Keratinocyte (primary cell): ENCODE results near the gene CNR1. TPM values are rescaled to one million over a fixed set of nuclear protein-coding genes. Genes with fewer than 3 reads are reported as not detected.

Experiments used
- DNase-seq: peaks from one replicate; pipeline ENCODE4 v3.0.0-alpha.2; 2011; ENCODE audit warnings: low read depth, missing footprints, low spot score
- FAIRE-seq: peaks from 2 replicates; lab custom pipeline; 2011; peaks lifted over from hg19 to GRCh38; lab: Jason Lieb, UNC
- H2AFZ ChIP-seq: 2 replicates; pipeline ENCODE4 v1.6.0; 2012; ENCODE audit warnings: low read length, control low read depth, inconsistent platforms; ENCODE audit not compliant: control insufficient read depth
- H3K27ac ChIP-seq: 2 replicates; pipeline ENCODE4 v1.5.1; 2011; ENCODE audit warnings: low read length; ENCODE audit not compliant: control insufficient read depth, insufficient read depth
- H3K27me3 ChIP-seq: 3 replicates; pipeline ENCODE4 v1.6.0; 2011; ENCODE audit warnings: low read length; ENCODE audit not compliant: control insufficient read depth, insufficient read depth; ENCODE audit errors: extremely low read depth
- H3K36me3 ChIP-seq, 2 experiments: 2 replicates in 1 of 2; 3 replicates in 1 of 2; pipeline ENCODE4 v1.5.1; 2011; ENCODE audit warnings: low read length in 2 of 2, mild to moderate bottlenecking in 1 of 2; ENCODE audit not compliant: control insufficient read depth in 2 of 2, insufficient read depth in 2 of 2; ENCODE audit errors: extremely low read depth in 1 of 2
- H3K4me1 ChIP-seq: 3 replicates; pipeline ENCODE4 v1.5.1; 2011; ENCODE audit warnings: low read length; ENCODE audit not compliant: control insufficient read depth, insufficient read depth; ENCODE audit errors: extremely low read depth
- H3K4me2 ChIP-seq: 3 replicates; pipeline ENCODE4 v1.6.0; 2011; ENCODE audit warnings: low read depth, low read length; ENCODE audit not compliant: control insufficient read depth, insufficient read depth; ENCODE audit errors: extremely low read depth
- H3K4me3 ChIP-seq, 3 experiments: fragments of 200-600 bp in 1 of 3; sonication (generic) in 1 of 3; 2 replicates in 2 of 3; 3 replicates in 1 of 3; pipeline ENCODE4 v1.5.1; 2011 to 2016; ENCODE audit warnings: low read length in 3 of 3, mild to moderate bottlenecking in 3 of 3, control low read depth in 2 of 3, inconsistent platforms in 1 of 3, low read depth in 1 of 3, mixed read lengths in 1 of 3, mixed run types in 1 of 3, moderate library complexity in 1 of 3; ENCODE audit not compliant: control insufficient read depth in 2 of 3, insufficient read depth in 2 of 3; ENCODE audit errors: extremely low read depth in 1 of 3
- H3K79me2 ChIP-seq: 2 replicates; pipeline ENCODE4 v1.6.0; 2012; ENCODE audit warnings: low read length; ENCODE audit not compliant: control insufficient read depth, insufficient read depth
- H3K9ac ChIP-seq: 3 replicates; pipeline ENCODE4 v1.6.0; 2011; ENCODE audit warnings: low read length; ENCODE audit not compliant: control insufficient read depth, insufficient read depth; ENCODE audit errors: extremely low read depth
- H3K9me1 ChIP-seq: 3 replicates; pipeline ENCODE4 v1.6.0; 2011; ENCODE audit warnings: low read length; ENCODE audit not compliant: control insufficient read depth, insufficient read depth; ENCODE audit errors: extremely low read depth
- H3K9me3 ChIP-seq: 2 replicates; pipeline ENCODE4 v1.5.1; 2012; ENCODE audit warnings: low read depth, low read length; ENCODE audit not compliant: control insufficient read depth
- H4K20me1 ChIP-seq: 3 replicates; pipeline ENCODE4 v1.6.0; 2011; ENCODE audit warnings: low read length; ENCODE audit not compliant: control insufficient read depth, insufficient read depth; ENCODE audit errors: extremely low read depth
- CTCF ChIP-seq, 3 experiments: IDR thresholded peaks in 1 of 3; conservative IDR thresholded peaks in 1 of 3; optimal IDR thresholded peaks in 1 of 3; 2 replicates in 2 of 3; 3 replicates in 1 of 3; pipeline versions ENCODE3 to v1.5.1; 2011; ENCODE audit warnings: low read length in 3 of 3, mild to moderate bottlenecking in 3 of 3, moderate library complexity in 2 of 3, control low read depth in 1 of 3, inconsistent platforms in 1 of 3; ENCODE audit not compliant: insufficient read depth in 2 of 3; ENCODE audit errors: extremely low read depth in 1 of 3
- EZH2 ChIP-seq: IDR thresholded peaks from one replicate; pipeline ENCODE4 v1.6.1; 2012; ENCODE audit warnings: inconsistent platforms, mild to moderate bottlenecking, low read length, moderate library complexity
- dilution Hi-C: fragments of 300-500 bp; cut with MboI; formaldehyde crosslinking; loops from one replicate; pipeline ENCODE4 v1.7.0; 2020; ENCODE audit warnings: low sequenced_read_pairs; ENCODE audit not compliant: extremely low pct_ligation_motif_present
- polyA plus RNA-seq, 5 experiments: library from polyadenylated mRNA; depleted of rRNA in 3 of 5; stranded (reverse) in 3 of 5; stranded (forward) in 1 of 5; unstranded in 1 of 5; fragments of >200 nt; gene quantifications; 1 replicate in 1 of 5; 2 replicates in 3 of 5; 3 replicates in 1 of 5; pipeline versions ENCODE4 v1.2.1 to v1.2.3, GENCODE V29; 2011 to 2012; ENCODE audit warnings: missing spikeins in 2 of 5, low read depth in 1 of 5, low replicate concordance in 1 of 5

CNR1 gene
- polyA plus RNA-seq, 1 donor (not counting 4 experiments of a cell fraction or from before 2014, with no cell fraction given): not detected

GRCh38 chr6:88184921-88185320 lies 18.8 kb upstream of the CNR1 start:
- DNase-seq (no peak), FAIRE-seq (no peak)
- H3K27me3 ChIP-seq: no peaks in the 10 kb centered on the region
- no peak overlapping the region for H3K4me3 ChIP-seq
- no peaks in the 10 kb centered on the region for H3K4me1 ChIP-seq
- no peaks in the 10 kb centered on the region for H4K20me1 ChIP-seq
- no peak overlapping the region for H3K4me2 ChIP-seq
- no peaks in the 10 kb centered on the region for H3K9me3 ChIP-seq
- no peaks in the 10 kb centered on the region for H3K36me3 ChIP-seq
- H3K79me2 ChIP-seq: no peaks in the 10 kb centered on the region
- dilution Hi-C loops: no loop called here
- H2AFZ ChIP-seq: no peak overlapping the region
- no peaks in the 10 kb centered on the region for H3K9me1 ChIP-seq
- TF ChIP-seq CTCF (optimal IDR thresholded peaks at IDR 0.05 in 1 of 3, IDR thresholded peaks at IDR 0.05 in 1 of 3, conservative IDR thresholded peaks at IDR 0.05 in 1 of 3; ENCODE audit: extremely low read depth in 1 of 3, insufficient read depth in 2 of 3, low read length in 3 of 3) (no peak), EZH2 (no peak)
- no peak overlapping the region for H3K9ac ChIP-seq
- H3K27ac ChIP-seq: no peak overlapping the region

- no peak overlapping the region for H3K4me2 ChIP-seq
- dilution Hi-C loops: no loop called here
- H3K36me3 ChIP-seq: no peaks in the 10 kb centered on the region
- no peak overlapping the region for H3K9ac ChIP-seq
- no peak for TF ChIP-seq EZH2
- H3K79me2 ChIP-seq: no peaks in the 10 kb centered on the region
- H2AFZ ChIP-seq: no peak overlapping the region
- H4K20me1 ChIP-seq: no peaks in the 10 kb centered on the region
- H3K4me3 ChIP-seq: no peak overlapping the region
- H3K9me3 ChIP-seq: no peaks in the 10 kb centered on the region
- no peak for FAIRE-seq
- no peak overlapping the region for H3K27ac ChIP-seq
- no peaks in the 10 kb centered on the region for H3K4me1 ChIP-seq
- no peaks in the 10 kb centered on the region for H3K9me1 ChIP-seq
- no peaks in the 10 kb centered on the region for H3K27me3 ChIP-seq
- DNase-seq: no peak
Observed at GRCh38 chr6:88183471-88183870, 17.3 kb upstream of the CNR1 start.

GRCh38 chr6:88179692-88180091 lies 13.5 kb upstream of the CNR1 start:
- FAIRE-seq: no peak
- dilution Hi-C loops: no loop called here
- TF ChIP-seq CTCF (optimal IDR thresholded peaks at IDR 0.05 in 1 of 3, IDR thresholded peaks at IDR 0.05 in 1 of 3, conservative IDR thresholded peaks at IDR 0.05 in 1 of 3; ENCODE audit: extremely low read depth in 1 of 3, insufficient read depth in 2 of 3, low read length in 3 of 3) (no peak), EZH2 (no peak)

More at GRCh38 chr6:88179692-88180091, 13.5 kb upstream of the CNR1 start:
- Histone ChIP-seq H4K20me1 (no peaks in the 10 kb centered on the region), H3K36me3 (no peaks in the 10 kb centered on the region), H3K9ac (no peak overlapping the region), H3K4me3 (no peak overlapping the region), H3K4me1 (no peaks in the 10 kb centered on the region), H3K9me3 (no peaks in the 10 kb centered on the region), H3K27me3 (no peaks in the 10 kb centered on the region), H2AFZ (no peak overlapping the region), H3K79me2 (no peaks in the 10 kb centered on the region), H3K9me1 (no peaks in the 10 kb centered on the region), H3K27ac (no peak overlapping the region), H3K4me2 (no peak overlapping the region)
- DNase-seq: no peak
